Right atrium auricular region (tissue), 2 donors: ENCODE data around the gene KRT75. TPM values are rescaled to one million over a fixed set of nuclear protein-coding genes. Genes with fewer than 3 reads are reported as not detected.

Experiments
- DNase-seq: peaks from one replicate; pipeline ENCODE4 v3.0.0-alpha.2; 2019; ENCODE audit warnings: low spot score
- H3K27ac ChIP-seq, 2 donors: fragments of 200-600 bp; sonication (generic); 1 replicate in 1 of 2; 2 replicates in 1 of 2; pipeline ENCODE4 v1.5.1; 2016 to 2019
- H3K27me3 ChIP-seq, 2 donors: fragments of 200-600 bp; sonication (generic); one replicate each; pipeline versions ENCODE4 v1.5.1 to v1.6.0; 2017 to 2019
- H3K36me3 ChIP-seq: fragments of 200-600 bp; sonication (generic); one replicate; pipeline ENCODE4 v1.5.1; 2016
- H3K4me1 ChIP-seq, 2 donors: fragments of 200-600 bp; sonication (generic); one replicate each; pipeline versions ENCODE4 v1.5.1 to v1.6.0; 2017 to 2019
- H3K4me3 ChIP-seq, 2 donors: fragments of 200-600 bp; sonication (generic); 1 replicate in 1 of 2; 2 replicates in 1 of 2; pipeline ENCODE4 v1.5.1; 2017 to 2019; ENCODE audit warnings: mild to moderate bottlenecking in 1 of 2, moderate library complexity in 1 of 2
- H3K9me3 ChIP-seq, 2 donors: fragments of 200-600 bp; sonication (generic); one replicate each; pipeline ENCODE4 v1.5.1; 2019
- CTCF ChIP-seq, 2 donors: fragments of 200-600 bp; sonication (generic); IDR thresholded peaks; one replicate each; pipeline ENCODE4 v1.5.1; 2019; ENCODE audit warnings: antibody characterized with exemption in 2 of 2
- total RNA-seq, 2 donors: library from RNA; depleted of rRNA; stranded (reverse); fragments of >200 nt; gene quantifications; one replicate each; pipeline ENCODE4 v1.1.0, GENCODE V29; 2016

Gene KRT75
- total RNA-seq, 2 donors from 2014 or later, result not detected

GRCh38 chr12:52464897-52465296 lies 30.7 kb upstream of the KRT75 start:
- H3K4me1 ChIP-seq, result no peaks in the 10 kb centered on the region
- no peaks in the 10 kb centered on the region for H3K27me3 ChIP-seq
- DNase-seq, result no peak
- H3K36me3 ChIP-seq, result no peaks in the 10 kb centered on the region
- H3K4me3 ChIP-seq, result no peak overlapping the region
- TF ChIP-seq CTCF (IDR thresholded peaks at IDR 0.05), result no peak
- no peaks in the 10 kb centered on the region for H3K9me3 ChIP-seq
- H3K27ac ChIP-seq, result no peak overlapping the region

GRCh38 chr12:52461693-52462092 lies 27.5 kb upstream of the KRT75 start:
- Histone ChIP-seq H3K27me3 (no peaks in the 10 kb centered on the region), H3K4me1 (no peaks in the 10 kb centered on the region), H3K27ac (no peak overlapping the region), H3K4me3 (no peak overlapping the region), H3K36me3 (no peaks in the 10 kb centered on the region), H3K9me3 (no peaks in the 10 kb centered on the region)
- DNase-seq, result no peak
- no peak for TF ChIP-seq CTCF (IDR thresholded peaks at IDR 0.05)

GRCh38 chr12:52458861-52459260 lies 24.7 kb upstream of the KRT75 start:
- Histone ChIP-seq H3K27me3 (no peaks in the 10 kb centered on the region), H3K9me3 (no peaks in the 10 kb centered on the region), H3K27ac (no peak overlapping the region), H3K36me3 (no peaks in the 10 kb centered on the region), H3K4me1 (no peaks in the 10 kb centered on the region), H3K4me3 (no peak overlapping the region)
- DNase-seq, result no peak
- TF ChIP-seq CTCF (IDR thresholded peaks at IDR 0.05), result no peak

- DNase-seq, result no peak
- TF ChIP-seq CTCF (IDR thresholded peaks at IDR 0.05), result no peak
- no peaks in the 10 kb centered on the region for H3K9me3 ChIP-seq
- H3K27ac ChIP-seq, result no peak overlapping the region
- H3K4me1 ChIP-seq, result no peaks in the 10 kb centered on the region
- H3K4me3 ChIP-seq, result no peak overlapping the region
- no peaks in the 10 kb centered on the region for H3K27me3 ChIP-seq
- no peaks in the 10 kb centered on the region for H3K36me3 ChIP-seq
Observed at GRCh38 chr12:52455821-52456220, 21.6 kb upstream of the KRT75 start.

- Histone ChIP-seq H3K9me3 (no peaks in the 10 kb centered on the region), H3K4me1 (no peaks in the 10 kb centered on the region), H3K27ac (no peak overlapping the region), H3K4me3 (no peak overlapping the region), H3K36me3 (no peaks in the 10 kb centered on the region), H3K27me3 (no peaks in the 10 kb centered on the region)
- DNase-seq, result no peak
- no peak for TF ChIP-seq CTCF (IDR thresholded peaks at IDR 0.05)
Observed at GRCh38 chr12:52454411-52455201, 20.4 kb upstream of the KRT75 start.

- H3K27ac ChIP-seq, result no peak within 1 kb of the TSS
- H3K4me1 ChIP-seq, result no peaks in the 10 kb centered on the region
- TF ChIP-seq CTCF (IDR thresholded peaks at IDR 0.05), result no peak
- DNase-seq, result no peak
- no peak within 1 kb of the TSS for H3K4me3 ChIP-seq
- no peaks in the 10 kb centered on the region for H3K9me3 ChIP-seq
- H3K27me3 ChIP-seq, result no peaks in the 10 kb centered on the region
- no peaks in the 10 kb centered on the region for H3K36me3 ChIP-seq
Observed at GRCh38 chr12:52452101-52452500, 17.9 kb upstream of the KRT75 start, which contains the start of gene KRT6B. KRT6B (minus strand) TSS chr12:52452146; CDS start chr12:52452078, 68 bp downstream.
